ENCODE data around the gene PIGQ. TPM values are rescaled to one million over a fixed set of nuclear protein-coding genes. Genes with fewer than 3 reads are reported as not detected.

The PIGQ gene
- total and polyA plus RNA-seq, 2 of the 13 experiments (the other 11 are each of a cell fraction or from before 2014, with no cell fraction given), result 7.7 to 19.7 TPM

DNA sequence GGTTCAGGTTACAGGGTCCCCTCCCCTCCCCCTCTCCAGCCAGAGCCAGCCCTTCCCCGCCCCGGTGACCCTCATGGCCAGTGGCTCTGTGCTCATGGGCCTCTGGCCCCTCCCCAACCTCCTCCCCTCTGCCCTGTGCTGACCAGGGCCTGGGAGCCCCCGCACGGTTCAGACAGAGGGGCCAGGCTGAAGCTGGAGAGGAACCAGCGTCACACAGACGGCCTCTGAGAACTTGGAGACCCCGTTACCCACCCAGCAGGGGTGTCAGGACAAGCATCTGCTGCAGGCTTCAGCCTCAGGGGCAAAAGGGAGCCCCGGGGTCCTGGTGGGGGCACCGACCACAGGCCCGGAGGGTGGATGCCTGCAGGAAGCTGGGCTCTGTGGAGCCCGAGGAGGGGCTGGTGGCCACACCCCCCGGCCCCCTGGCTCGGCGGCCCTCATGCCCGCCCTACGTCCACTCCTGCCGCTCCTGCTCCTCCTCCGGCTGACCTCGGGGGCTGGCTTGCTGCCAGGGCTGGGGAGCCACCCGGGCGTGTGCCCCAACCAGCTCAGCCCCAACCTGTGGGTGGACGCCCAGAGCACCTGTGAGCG is 61.1 kb downstream of the PIGQ start, which contains the start of gene WFIKKN1 (continued):
- TF ChIP-seq ZC3H13 (CRISPR knock-in tag; IDR thresholded peaks at IDR 0.05), result 0 out of 2 replicates have a peak, but pooled peaks have one; percentile 13
- TF ChIP-seq TSC22D2 (CRISPR knock-in tag; IDR thresholded peaks at IDR 0.05; ENCODE audit: borderline replicate concordance), result no peak
- TF ChIP-seq ZC3H4 (CRISPR knock-in tag; IDR thresholded peaks at IDR 0.05; ENCODE audit: borderline replicate concordance), result no peak
- TF ChIP-seq CBX2 (IDR thresholded peaks at IDR 0.05; ENCODE audit: low read depth, low read length), result no peak
- TF ChIP-seq CBX2 (CRISPR knock-in tag; IDR thresholded peaks at IDR 0.05; ENCODE audit: low read depth), result no peak
- peak; percentile 5; the same call in 1 of the 2 replicates for TF ChIP-seq GATAD2A (CRISPR knock-in tag; IDR thresholded peaks at IDR 0.05)
- peak; percentile 65 for TF ChIP-seq POLR2G (IDR thresholded peaks at IDR 0.05; ENCODE audit: low read depth, low read length)
- no peak for TF ChIP-seq ZNF329 (CRISPR knock-in tag; IDR thresholded peaks at IDR 0.05; ENCODE audit: low read depth)
- TF ChIP-seq, protein P1, sequence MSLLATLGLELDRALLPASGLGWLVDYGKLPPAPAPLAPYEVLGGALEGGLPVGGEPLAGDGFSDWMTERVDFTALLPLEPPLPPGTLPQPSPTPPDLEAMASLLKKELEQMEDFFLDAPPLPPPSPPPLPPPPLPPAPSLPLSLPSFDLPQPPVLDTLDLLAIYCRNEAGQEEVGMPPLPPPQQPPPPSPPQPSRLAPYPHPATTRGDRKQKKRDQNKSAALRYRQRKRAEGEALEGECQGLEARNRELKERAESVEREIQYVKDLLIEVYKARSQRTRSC (CRISPR knock-in tag; IDR thresholded peaks at IDR 0.05; ENCODE audit: low read depth), result no peak
- peak; percentile 81 for TF ChIP-seq ZNF746 (CRISPR knock-in tag; IDR thresholded peaks at IDR 0.05)
- TF ChIP-seq ARNTL (CRISPR knock-in tag; IDR thresholded peaks at IDR 0.05), result no peak; the same call in 1 of the 2 replicates
- no peak for TF ChIP-seq RARG (CRISPR knock-in tag; IDR thresholded peaks at IDR 0.05; ENCODE audit: low read depth)
- peak; percentile 21; the same call in 1 of the 2 replicates for TF ChIP-seq HOXA3 (CRISPR knock-in tag; IDR thresholded peaks at IDR 0.05)
- TF ChIP-seq XRCC5 (optimal IDR thresholded peaks at IDR 0.05; ENCODE audit: low read length), result no peak
- TF ChIP-seq ZNF17 (CRISPR knock-in tag; IDR thresholded peaks at IDR 0.05), result no peak
- TF ChIP-seq MEIS2 (CRISPR knock-in tag; IDR thresholded peaks at IDR 0.05), result peak; percentile 37; the same call in 1 of the 2 replicates
- TF ChIP-seq RBM22 (optimal IDR thresholded peaks at IDR 0.05; ENCODE audit: low read length), result peak; percentile 8
- TF ChIP-seq ZNF737 (CRISPR knock-in tag; IDR thresholded peaks at IDR 0.05; ENCODE audit: borderline replicate concordance), result no peak
- no peak for TF ChIP-seq JUN (CRISPR knock-in tag; IDR thresholded peaks at IDR 0.05)
- TF ChIP-seq TP53 (CRISPR knock-in tag; conservative IDR thresholded peaks at IDR 0.05), result no peak
- no peak for TF ChIP-seq ARID2 (CRISPR knock-in tag; IDR thresholded peaks at IDR 0.05; ENCODE audit: borderline replicate concordance)
- 0 out of 2 replicates have a peak, but pooled peaks have one; percentile 7 for TF ChIP-seq ZSCAN21 (CRISPR knock-in tag; IDR thresholded peaks at IDR 0.05; ENCODE audit: borderline replicate concordance)
- TF ChIP-seq, protein P2, sequence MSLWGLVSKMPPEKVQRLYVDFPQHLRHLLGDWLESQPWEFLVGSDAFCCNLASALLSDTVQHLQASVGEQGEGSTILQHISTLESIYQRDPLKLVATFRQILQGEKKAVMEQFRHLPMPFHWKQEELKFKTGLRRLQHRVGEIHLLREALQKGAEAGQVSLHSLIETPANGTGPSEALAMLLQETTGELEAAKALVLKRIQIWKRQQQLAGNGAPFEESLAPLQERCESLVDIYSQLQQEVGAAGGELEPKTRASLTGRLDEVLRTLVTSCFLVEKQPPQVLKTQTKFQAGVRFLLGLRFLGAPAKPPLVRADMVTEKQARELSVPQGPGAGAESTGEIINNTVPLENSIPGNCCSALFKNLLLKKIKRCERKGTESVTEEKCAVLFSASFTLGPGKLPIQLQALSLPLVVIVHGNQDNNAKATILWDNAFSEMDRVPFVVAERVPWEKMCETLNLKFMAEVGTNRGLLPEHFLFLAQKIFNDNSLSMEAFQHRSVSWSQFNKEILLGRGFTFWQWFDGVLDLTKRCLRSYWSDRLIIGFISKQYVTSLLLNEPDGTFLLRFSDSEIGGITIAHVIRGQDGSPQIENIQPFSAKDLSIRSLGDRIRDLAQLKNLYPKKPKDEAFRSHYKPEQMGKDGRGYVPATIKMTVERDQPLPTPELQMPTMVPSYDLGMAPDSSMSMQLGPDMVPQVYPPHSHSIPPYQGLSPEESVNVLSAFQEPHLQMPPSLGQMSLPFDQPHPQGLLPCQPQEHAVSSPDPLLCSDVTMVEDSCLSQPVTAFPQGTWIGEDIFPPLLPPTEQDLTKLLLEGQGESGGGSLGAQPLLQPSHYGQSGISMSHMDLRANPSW (CRISPR knock-in tag; IDR thresholded peaks at IDR 0.05; ENCODE audit: borderline replicate concordance), result no peak
- TF ChIP-seq, protein P3, sequence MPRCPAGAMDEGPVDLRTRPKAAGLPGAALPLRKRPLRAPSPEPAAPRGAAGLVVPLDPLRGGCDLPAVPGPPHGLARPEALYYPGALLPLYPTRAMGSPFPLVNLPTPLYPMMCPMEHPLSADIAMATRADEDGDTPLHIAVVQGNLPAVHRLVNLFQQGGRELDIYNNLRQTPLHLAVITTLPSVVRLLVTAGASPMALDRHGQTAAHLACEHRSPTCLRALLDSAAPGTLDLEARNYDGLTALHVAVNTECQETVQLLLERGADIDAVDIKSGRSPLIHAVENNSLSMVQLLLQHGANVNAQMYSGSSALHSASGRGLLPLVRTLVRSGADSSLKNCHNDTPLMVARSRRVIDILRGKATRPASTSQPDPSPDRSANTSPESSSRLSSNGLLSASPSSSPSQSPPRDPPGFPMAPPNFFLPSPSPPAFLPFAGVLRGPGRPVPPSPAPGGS (CRISPR knock-in tag; IDR thresholded peaks at IDR 0.05), result no peak
- TF ChIP-seq, protein P4, sequence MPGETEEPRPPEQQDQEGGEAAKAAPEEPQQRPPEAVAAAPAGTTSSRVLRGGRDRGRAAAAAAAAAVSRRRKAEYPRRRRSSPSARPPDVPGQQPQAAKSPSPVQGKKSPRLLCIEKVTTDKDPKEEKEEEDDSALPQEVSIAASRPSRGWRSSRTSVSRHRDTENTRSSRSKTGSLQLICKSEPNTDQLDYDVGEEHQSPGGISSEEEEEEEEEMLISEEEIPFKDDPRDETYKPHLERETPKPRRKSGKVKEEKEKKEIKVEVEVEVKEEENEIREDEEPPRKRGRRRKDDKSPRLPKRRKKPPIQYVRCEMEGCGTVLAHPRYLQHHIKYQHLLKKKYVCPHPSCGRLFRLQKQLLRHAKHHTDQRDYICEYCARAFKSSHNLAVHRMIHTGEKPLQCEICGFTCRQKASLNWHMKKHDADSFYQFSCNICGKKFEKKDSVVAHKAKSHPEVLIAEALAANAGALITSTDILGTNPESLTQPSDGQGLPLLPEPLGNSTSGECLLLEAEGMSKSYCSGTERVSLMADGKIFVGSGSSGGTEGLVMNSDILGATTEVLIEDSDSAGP (CRISPR knock-in tag; IDR thresholded peaks at IDR 0.05; ENCODE audit: borderline replicate concordance), result peak; percentile 82; the same call in 1 of the 2 replicates

Data from HepG2 (cell line).